Adipose tissue (tissue), 3 donors: Measurements from ENCODE around the gene HAND2. TPM values are rescaled to one million over a fixed set of nuclear protein-coding genes. Genes with fewer than 3 reads are reported as not detected.

Experiments
- H3K27ac ChIP-seq: one replicate; pipeline ENCODE4 v1.5.1; 2013; ENCODE audit warnings: low read depth, low read length
- WGBS, 3 donors: extraction: QIAGEN DNeasy Blood & Tissue Kit; methylation state at CpG; one replicate each; pipeline ENCODE4 v1.1.7; 2013; 5-methylcytosine and 5-hydroxymethylcytosine counted together
- polyA plus RNA-seq, 3 donors: library from polyadenylated mRNA; stranded (reverse); fragments of 200-250 nt; gene quantifications; one replicate each; pipeline ENCODE4 v1.2.3, GENCODE V29; 2013
- donor health status: healthy with polysubstance abuse.
- donor health status: Bipolar disorder and iron deficiency.
- donor health status: healthy.

The HAND2 gene
- polyA plus RNA-seq, 3 donors: 3.5 to 42.7 (median 3.8) TPM

DNA sequence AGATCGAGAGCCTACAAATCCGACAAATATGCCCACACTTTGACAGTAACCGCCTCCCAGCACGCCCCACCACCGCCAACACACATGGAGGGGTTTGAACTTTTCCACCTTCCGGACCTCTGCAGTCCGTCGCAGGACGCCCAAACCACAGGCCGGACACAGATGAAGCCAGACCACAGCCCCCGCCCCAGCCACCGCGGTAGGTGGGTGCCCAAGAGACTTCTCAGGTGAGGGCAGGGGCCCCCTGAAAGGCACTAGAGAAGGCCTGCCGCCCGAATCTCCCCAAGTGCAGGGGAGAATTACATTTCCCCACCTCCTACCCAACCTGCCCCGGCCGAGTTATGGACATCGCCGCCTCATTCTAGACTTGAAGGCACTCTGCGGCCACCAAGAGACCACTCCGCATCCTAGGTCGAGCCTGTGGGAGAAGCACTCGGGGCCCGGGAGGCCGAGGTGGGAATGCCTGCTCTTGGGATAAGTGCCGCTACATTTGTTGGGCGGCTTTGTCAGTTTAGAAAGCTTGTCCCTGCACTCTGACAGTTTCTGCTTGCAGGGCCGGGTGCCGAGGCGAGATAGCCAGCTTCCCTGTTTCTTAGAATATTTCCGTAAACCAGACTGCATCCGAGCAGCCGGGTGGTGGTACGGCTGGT is 21.5 kb downstream of the HAND2 start:
- no peak overlapping the region for H3K27ac ChIP-seq
- WGBS, 3 donors: 37 to 53% (median 43%) methylated on average over 34 of the region's 34 CpGs

DNA sequence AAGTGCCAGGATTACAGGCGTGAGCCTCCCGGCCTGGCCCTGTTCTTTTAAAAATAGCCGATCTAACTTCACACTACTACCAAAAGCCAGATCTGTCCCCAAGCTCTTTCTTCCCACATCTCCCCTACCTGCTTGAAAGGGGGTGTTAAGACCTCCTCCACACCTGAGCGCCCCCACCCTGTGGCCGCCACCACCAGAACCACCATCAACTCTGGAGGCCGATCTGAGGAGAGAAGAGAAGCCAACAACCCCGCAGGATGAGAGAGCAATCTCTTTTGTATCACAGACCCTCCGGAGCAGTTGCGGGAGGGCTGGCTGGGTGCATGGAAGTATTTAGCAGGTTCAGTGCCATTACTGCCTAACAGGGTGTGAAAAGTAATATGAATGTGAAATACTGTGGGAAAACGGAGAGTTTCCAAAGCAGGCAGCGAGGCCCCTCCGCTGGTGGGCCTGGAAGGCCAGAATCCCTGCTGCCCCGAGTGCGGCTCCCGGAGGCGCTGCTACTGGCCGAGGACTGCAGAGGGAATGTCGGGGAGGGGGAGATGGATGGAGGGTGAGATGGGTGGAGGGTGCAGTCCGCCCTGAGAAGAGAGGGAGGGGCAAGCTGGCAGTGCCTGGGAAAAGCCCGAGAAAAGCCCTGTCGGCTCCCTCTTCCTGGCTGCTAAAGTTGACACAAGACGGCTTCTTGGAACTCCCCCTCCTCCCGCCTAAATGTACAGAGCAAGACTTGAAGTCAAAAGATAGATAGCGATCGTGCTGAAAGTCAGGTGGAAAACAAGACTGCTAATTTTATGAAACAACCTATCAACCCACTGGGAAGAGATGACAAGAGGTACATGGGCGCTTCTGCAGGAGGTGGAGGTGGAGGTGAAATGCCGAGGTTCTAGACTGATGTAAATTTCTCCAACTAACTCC is 22.3 kb downstream of the HAND2 start:
- WGBS, 3 donors: 47 to 72% (median 55%) methylated on average over 27 of the region's 27 CpGs
- no peak overlapping the region for H3K27ac ChIP-seq

DNA sequence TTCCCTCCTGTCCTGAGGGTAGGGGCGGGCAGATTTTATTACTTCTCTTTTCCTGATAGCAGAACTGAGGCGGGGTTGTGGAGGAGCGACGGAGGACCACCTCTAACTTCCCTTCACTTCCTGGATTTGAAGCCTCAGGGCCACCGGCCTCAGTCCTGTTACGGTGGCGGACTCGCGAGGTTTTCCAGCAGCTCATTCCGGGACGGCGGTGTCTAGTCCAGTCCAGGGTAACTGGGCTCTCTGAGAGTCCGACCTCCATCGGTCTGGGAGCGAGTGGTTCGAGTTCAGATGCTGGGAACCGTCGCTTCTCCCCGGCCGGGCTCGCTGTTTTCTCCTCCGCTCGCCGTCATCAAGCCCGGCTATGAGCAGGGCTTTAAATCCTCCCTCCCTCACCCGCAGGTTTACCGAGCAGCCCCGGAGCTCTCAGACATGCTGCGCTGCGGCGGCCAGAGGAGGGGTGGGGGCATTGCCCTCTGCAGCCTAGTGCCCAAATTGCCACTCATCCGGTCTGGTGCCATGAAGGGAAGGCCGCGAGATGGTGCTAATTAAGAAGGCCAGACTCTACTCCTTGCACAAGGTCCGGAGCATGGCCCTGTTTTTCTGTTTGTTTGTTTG is 23.3 kb downstream of the HAND2 start:
- no peak overlapping the region for H3K27ac ChIP-seq
- WGBS, 3 donors: 38 to 43% (median 42%) methylated on average over 35 of the region's 35 CpGs

DNA sequence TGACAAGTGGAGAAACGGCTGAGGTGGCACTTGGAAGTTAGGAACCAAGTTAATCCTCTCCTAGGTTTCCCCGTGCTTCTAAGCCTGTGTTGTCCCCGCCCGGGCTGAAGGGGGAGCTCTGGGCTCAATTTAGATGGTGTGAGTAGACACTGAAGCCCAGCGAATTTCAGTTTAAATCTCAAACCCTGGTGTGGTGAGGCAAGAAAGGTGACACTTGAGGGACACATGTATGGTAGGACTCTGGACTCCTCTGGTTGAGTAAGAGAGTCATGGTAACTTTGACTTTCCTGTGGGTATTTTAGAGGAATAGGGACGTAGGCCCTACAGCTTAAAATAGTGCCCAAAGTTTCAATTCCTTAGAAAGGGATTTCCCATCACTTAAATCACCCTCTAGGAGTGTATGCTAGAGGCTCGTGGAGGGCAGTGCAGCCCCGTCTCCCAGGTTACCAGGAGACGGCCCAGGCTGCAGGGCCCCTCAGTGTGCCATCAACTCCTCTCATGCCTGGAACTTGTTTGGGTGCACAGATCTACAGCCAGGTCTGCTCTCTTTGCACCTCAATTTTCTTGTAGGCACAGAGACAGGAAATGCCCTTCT is 24.0 kb downstream of the HAND2 start:
- WGBS, 3 donors: 20 to 27% (median 26%) methylated on average over 9 of the region's 9 CpGs
- no peak overlapping the region for H3K27ac ChIP-seq

DNA sequence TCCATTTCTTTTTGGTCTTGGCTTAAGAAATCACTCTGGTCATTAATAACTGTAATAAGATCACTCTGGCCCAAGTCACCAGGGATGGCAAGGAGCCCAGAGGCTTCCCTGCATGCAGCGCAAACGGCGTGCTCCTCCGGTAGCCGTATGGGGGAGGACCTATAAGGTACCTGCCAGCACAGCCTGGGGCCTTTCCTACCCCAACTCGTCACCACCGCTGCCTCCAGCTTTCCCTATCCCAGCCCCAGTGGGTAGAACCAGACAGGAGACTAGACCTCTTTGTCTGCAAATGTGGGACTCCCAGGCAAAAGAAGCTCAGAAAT is 25.9 kb downstream of the HAND2 start:
- H3K27ac ChIP-seq: no peak overlapping the region
- 16 to 23% (median 19%) methylated on average over 7 of the region's 7 CpGs for WGBS, 3 donors

DNA sequence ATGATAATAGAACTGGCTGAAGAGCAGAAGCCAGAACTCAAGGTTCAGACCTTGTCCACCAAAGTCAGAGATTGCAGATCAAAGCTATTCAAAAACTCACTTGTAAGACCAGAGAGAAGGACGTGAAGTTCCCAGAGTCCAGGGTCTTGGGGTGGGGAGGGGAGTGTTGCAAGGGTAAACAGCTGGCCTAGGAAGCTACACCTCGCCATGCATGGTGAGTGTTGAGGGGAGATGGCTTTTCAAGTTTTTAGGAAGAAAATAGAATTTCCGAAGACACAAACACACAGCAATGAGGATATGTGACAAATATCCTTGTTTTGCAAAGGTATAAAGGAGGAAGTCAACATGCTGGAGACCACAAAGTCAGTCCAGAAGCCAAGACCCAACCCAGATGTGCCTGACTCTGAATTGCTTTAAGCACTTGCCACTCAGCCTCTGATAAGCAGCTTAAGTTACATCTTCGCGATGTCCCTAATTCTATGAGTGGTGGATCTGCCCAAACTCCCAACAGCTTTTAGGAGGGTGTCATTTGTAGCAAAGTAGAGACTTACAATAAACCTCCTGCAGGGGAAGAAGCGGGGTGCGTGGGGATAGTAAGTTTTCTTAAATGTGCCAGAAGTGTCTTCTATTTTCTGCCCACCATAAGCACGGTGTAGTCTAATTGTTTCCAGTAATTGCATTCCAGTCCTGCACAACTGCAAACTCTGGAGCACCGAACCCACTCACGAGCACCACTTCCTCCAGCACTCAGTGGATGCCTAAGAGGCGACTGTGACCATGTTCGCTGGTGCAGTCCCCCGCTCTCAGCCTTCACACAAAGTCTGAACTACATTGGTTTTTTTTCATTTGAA is 26.5 kb downstream of the HAND2 start:
- WGBS, 3 donors: 41 to 51% (median 46%) methylated on average over 13 of the region's 13 CpGs

DNA sequence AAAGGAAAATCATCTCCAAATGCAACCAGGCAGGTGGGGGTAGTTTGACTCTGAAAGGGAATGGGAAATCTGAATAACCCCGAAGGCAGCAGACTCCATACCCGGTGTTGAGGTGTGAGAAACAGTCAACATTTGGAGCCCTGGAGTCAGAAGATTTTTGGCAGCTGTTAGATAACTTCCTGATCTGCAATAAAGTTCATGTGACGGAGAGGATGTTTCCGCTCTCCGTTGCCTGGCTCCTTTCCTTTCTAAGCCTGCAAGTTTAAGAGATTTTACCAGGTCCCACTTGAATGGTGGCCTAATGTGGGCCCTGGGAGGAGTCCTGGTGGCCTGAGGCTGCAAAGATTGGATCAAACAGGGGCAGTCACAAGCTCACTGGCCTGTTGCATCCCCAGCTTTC is 27.7 kb downstream of the HAND2 start:
- WGBS, 3 donors: 40 to 68% (median 51%) methylated on average over 5 of the region's 5 CpGs
- no peak overlapping the region for H3K27ac ChIP-seq

More for the DNA sequence above, 26.5 kb downstream of the HAND2 start:
- no peak overlapping the region for H3K27ac ChIP-seq

DNA sequence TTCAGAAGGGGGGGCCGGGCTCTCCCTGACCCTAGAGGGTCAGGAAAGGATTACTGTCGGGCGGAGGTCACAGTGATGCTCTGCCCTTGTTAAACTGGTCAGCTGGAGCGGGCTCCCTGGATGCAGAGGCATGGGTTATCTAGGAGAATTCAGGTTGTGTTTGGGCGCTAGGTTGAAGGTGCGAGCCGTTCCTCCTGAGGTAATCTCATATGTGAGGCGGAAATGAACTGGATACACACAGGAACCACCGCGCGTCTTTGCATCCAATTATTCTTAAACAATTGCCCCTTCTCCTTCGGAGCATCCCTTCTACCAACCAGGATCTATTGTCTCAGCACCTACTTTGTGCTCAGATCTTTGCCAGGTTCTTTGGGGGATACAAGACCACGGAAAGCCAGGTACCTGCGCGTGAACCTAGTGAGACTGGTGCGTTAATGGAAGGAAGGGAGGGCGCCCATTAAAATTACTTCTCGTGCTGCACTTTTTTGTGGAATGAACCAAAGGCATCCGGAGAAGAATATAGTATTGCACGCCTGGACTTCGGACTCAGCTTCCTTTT is 28.4 kb downstream of the HAND2 start:
- 43 to 52% (median 49%) methylated on average over 21 of the region's 21 CpGs for WGBS, 3 donors
- H3K27ac ChIP-seq: no peak overlapping the region

DNA sequence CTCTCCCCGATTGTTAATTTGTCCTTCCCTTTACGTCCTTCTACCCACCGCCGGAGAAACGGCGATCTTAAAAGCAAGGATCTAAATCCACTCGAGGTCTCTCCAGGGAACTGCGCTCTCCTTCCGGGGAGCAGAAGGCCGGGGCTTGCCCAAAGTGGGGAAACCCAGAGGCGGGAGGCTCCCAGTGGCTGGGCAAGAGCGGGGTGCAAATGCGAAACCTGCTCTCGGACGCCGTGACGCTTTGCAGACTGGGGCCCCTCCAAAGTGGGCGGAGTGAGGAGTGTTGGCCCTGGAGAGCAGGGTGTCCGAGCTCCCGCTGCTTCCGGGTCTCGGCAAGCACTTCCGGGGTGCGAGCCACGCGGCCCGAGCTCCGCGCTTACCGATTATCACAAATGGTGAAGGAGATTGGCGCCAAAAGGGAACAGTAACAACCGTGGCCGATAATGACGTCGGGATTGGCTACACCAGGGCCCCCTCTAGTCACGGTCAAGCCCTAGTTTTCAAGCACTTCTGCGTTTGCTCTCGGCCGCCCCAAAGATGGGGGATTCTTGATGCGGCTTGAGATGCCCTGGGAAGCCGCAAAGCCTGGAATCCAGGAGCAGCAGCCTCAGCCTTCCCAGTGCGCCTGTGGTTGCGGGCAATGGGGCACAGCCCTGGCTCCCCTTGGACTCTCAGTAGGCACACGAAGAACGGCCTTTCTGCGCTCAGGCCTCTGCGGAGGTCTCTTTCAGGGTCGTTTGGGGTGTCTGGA is 29.0 kb downstream of the HAND2 start:
- no peak overlapping the region for H3K27ac ChIP-seq
- WGBS, 3 donors: 32 to 34% (median 34%) methylated on average over 48 of the region's 48 CpGs

DNA sequence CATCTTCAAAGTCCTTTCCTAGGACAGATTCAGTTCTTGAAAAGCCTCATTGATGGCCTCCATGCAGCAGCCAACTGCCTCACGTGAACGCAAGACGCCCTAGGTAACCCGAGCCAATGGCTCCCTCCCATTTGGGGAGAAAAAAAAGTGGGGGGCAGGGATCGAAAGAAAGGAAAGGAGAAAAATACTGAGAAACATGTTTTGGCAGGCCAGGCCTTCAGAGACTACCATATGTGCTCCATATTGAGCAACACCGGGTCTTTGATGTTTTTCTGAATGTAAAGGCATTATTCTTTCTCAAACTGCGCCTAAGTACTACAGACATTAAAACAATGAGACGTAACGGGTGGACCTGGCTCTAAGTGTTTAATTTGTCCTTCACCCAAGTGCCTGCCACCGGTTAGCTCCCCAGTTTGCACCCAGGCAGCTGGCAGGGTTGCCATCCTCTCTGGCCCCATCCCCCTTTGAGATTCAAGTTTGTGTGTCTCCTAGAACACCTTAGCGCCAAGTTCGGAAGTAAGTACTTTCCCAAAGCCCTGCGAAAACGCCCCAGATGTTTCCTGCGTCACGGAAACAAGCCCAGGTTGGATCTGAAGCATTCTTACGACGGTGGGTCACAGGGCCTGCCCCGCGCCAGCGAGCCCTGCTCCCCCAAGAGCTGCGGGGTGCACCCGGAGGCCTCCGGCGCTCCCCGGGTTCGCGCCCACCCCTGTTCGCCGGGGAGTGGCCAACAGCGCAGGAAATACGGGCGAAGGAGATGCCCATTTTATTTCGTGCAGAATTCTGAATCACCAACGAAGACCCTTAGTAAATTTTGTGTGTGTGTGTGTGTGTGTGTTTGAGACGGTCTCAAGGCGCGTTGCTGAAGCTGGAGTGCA is 30.1 kb downstream of the HAND2 start:
- H3K27ac ChIP-seq: no peak overlapping the region
- WGBS, 3 donors: 40 to 47% (median 45%) methylated on average over 36 to 38 of the region's 38 CpGs

DNA sequence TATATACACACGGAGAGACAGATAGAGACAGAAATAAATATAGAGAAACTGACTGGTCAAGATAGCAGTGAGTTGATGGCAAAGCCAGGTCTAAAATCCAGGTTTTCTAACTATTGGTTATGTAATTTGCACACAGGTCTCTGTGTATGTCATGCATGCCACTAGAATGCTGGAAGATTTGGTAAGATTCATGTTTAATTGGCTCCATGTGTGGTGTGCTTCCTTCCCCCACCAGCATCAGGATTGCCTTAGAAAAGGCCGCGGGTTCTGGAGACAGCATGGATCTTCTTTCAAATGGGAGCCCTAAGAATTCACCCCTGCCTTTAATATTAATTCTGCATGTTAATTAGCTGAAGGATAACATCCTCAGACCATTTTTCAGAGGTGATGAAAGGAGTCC is 31.3 kb downstream of the HAND2 start:
- no peak overlapping the region for H3K27ac ChIP-seq
- WGBS, 3 donors: 91 to 94% (median 93%) methylated on average over 3 of the region's 3 CpGs

DNA sequence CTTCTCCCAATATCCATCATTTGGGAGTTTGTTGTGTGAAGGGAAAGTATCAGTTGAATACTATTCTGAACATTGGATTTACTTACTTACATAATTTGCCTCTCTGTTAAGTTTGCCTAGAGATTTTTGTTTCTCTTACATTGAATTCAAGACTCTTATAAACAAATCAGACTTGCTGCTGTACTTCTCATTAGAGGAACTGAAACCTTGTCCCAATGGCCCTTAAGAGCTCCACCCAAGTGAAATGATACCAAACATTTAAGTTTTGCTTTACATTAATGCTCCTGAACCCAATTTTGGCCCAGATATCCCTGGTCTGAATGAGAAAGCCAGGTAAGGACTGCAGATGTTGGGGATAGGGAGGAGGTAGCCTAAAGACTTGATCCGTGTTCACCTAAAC is 32.0 kb downstream of the HAND2 start:
- H3K27ac ChIP-seq: no peak overlapping the region
- 81 to 94% (median 84%) methylated on average over 1 of the region's 1 CpG for WGBS, 3 donors

DNA sequence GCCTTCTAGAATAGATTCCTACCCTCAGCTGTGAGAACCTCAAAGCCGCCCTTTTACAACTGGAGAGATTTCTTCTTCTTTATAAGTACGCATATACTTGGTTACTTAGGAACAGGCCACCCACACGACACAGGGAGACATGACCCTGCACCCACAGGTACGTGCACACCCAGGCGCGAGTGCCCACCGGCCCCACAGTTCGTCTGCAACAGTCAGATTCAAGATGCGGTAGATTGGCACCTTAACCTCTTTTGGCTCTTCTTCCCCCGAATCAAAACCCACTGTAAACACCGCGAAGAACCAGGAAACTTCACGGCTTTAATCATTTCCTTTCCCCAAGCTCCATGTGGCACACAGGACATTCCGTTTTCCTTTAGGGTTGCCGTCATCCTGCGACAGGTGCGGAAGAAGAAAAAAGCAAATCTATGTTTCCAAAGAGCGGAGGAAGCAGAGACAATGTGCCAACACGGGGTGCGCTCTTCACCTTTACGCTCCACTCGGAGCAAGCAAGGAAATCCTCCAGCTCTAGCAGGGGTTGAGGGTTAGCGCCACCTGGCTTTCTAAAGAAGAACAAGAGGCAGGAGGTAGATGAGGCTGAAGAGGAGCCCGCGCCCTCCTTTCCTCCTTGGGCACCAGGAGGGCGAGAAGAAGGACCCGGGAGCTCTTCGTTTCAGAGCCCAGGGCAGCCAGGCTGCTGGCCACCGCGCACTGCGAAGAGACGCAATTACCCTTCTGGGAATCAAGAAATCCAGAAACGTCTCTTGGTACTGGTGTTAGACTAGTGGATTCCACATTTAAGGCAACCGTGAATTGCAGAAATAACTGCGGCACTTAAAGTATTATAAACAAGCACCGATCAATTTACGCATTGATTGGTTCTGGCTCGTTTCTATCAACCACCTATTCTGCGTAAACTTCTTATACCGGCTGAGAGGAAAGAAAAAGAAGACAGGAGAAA is 35.7 kb downstream of the HAND2 start:
- 15 to 23% (median 22%) methylated on average over 40 of the region's 40 CpGs for WGBS, 3 donors
- no peak overlapping the region for H3K27ac ChIP-seq

DNA sequence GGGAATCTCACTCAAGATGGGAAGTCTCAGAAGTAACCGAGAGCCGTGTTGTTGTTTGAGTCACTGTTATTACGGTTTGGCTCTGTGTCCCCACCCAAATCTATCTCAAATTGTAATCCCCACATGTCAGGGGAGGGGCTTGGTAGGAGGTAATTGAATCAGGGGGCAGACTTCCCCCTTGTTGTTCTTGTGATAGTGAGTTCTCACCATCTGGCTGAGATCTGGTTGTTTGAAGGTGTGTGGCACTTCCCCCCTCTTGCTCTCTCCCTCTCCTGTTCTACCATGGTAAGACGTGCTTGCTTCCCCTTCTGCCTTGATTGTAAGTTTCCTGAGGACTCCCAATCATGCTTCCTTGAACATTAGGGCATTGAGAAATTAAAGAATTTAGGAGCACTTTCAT is 37.0 kb downstream of the HAND2 start:
- 86 to 94% (median 89%) methylated on average over 4 of the region's 4 CpGs for WGBS, 3 donors
- no peak overlapping the region for H3K27ac ChIP-seq

DNA sequence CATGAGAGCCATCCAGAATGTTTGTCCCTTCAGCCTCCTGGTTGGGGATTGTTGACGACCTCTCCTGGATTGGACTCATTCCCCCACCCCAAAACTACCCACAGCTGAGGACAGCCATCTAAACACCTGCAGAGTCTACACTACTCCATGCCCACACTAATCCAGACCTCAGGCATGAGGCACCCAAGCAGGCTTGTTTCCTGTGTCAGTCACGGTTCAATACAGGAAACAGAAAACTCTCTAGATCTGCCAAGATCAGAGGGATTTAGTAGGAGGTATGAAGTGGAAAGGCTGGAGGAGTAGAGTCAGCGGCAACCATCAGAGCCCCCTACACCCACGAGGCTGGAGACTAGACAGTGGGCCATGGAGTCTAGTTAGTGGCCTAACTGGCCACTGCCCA is 37.7 kb downstream of the HAND2 start:
- WGBS, 3 donors: 68 to 74% (median 71%) methylated on average over 4 of the region's 4 CpGs
- no peak overlapping the region for H3K27ac ChIP-seq
